HEK293T (cell line): ENCODE results near the gene COQ10B.

Experiments used
- CTCF ChIA-PET: fragments of 350-600 bp; formaldehyde crosslinking; extraction: SDS; loops from one replicate; lab custom pipeline; 2021; ENCODE audit warnings: antibody characterized with exemption, inconsistent platforms; lab: Yijun Ruan, JAX
- POLR2A ChIA-PET: fragments of 350-600 bp; formaldehyde crosslinking; extraction: SDS; loops from one replicate; lab custom pipeline; 2020; ENCODE audit warnings: antibody characterized with exemption, inconsistent platforms; lab: Yijun Ruan, JAX
- DNase-seq: peaks from one replicate; pipeline ENCODE4 v3.0.0; 2012; ENCODE audit warnings: mixed read lengths; ENCODE audit errors: extremely low spot score
- ARNT ChIP-seq: fragments of 450-650 bp; IDR thresholded peaks from 2 replicates; pipeline ENCODE4 v1.6.1; 2017; ENCODE audit warnings: mild to moderate bottlenecking
- BHLHE40 ChIP-seq: fragments of 450-650 bp; IDR thresholded peaks from 2 replicates; pipeline ENCODE4 v1.6.1; 2016; ENCODE audit warnings: mild to moderate bottlenecking, moderate library complexity, borderline replicate concordance
- CTBP1 ChIP-seq: fragments of 450-650 bp; IDR thresholded peaks from 2 replicates; pipeline ENCODE4 v1.6.1; 2016; ENCODE audit warnings: borderline replicate concordance
- ELF4 ChIP-seq: fragments of 450-650 bp; IDR thresholded peaks from 2 replicates; pipeline ENCODE4 v1.6.1; 2017; ENCODE audit warnings: antibody characterized with exemption
- FOXA1 ChIP-seq: fragments of 450-650 bp; IDR thresholded peaks from 2 replicates; pipeline ENCODE4 v1.6.1; 2016; ENCODE audit warnings: mild to moderate bottlenecking
- FOXK2 ChIP-seq: fragments of 450-650 bp; IDR thresholded peaks from 2 replicates; pipeline ENCODE4 v1.6.1; 2016; ENCODE audit warnings: mild to moderate bottlenecking
- FOXM1 ChIP-seq: fragments of 450-650 bp; IDR thresholded peaks from 2 replicates; pipeline ENCODE4 v1.6.1; 2017; ENCODE audit warnings: mild to moderate bottlenecking, borderline replicate concordance
- HDGF ChIP-seq: fragments of 450-650 bp; IDR thresholded peaks from 2 replicates; pipeline ENCODE4 v1.6.1; 2017; ENCODE audit warnings: antibody characterized with exemption, borderline replicate concordance
- L3MBTL2 ChIP-seq: fragments of 450-650 bp; conservative IDR thresholded peaks from 2 replicates; pipeline ENCODE4 v1.6.1; 2016; ENCODE audit warnings: mild to moderate bottlenecking
- LEF1 ChIP-seq: fragments of 450-650 bp; IDR thresholded peaks from 2 replicates; pipeline ENCODE4 v1.6.1; 2017; ENCODE audit warnings: mild to moderate bottlenecking, borderline replicate concordance
- NFRKB ChIP-seq: fragments of 450-650 bp; IDR thresholded peaks from 2 replicates; pipeline ENCODE4 v1.6.1; 2016; ENCODE audit warnings: mild to moderate bottlenecking, moderate library complexity
- SP1 ChIP-seq: fragments of 450-650 bp; IDR thresholded peaks from 2 replicates; pipeline ENCODE4 v1.6.1; 2017
- SUZ12 ChIP-seq: fragments of 450-650 bp; IDR thresholded peaks from 2 replicates; pipeline ENCODE4 v1.6.1; 2016; ENCODE audit warnings: mild to moderate bottlenecking
- TARDBP ChIP-seq: fragments of 450-650 bp; IDR thresholded peaks from 2 replicates; pipeline ENCODE4 v1.6.1; 2016
- ZNF384 ChIP-seq: fragments of 450-650 bp; IDR thresholded peaks from 2 replicates; pipeline ENCODE4 v1.6.1; 2016
- TF ChIP-seq, protein P1 (sequence below): fragments of 450-650 bp; IDR thresholded peaks from 2 replicates; pipeline ENCODE4 v1.6.1; 2016

Gene COQ10B

DNA sequence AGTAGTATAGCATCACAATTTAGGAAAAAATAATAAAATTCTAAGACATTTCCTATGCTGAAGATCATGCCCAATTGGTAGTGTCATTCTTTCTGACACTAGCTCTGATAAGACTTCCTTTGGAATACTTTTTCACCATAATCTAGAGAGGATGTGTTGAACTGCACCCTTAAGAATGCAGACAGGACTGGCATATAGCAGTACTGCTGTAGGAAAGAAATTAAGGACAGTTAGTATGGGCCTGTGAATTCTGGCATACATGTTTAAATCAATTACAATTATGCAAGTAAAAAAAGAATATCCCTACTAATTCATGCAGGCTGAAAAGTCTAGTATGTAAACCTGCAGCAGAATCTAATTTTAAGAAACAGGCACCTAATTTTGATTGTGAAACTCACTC lies 33.9 kb upstream of the COQ10B start:
- TF ChIP-seq BHLHE40 (no peak), ARNT (no peak), FOXK2 (no peak), FOXM1 (no peak), NFRKB (no peak), TARDBP (no peak), ELF4 (no peak), SP1 (no peak), HDGF (no peak), LEF1 (no peak), ZNF384 (no peak), L3MBTL2 (no peak), FOXA1 (no peak), SUZ12 (no peak), CTBP1 (no peak)
- TF ChIP-seq, protein P1, sequence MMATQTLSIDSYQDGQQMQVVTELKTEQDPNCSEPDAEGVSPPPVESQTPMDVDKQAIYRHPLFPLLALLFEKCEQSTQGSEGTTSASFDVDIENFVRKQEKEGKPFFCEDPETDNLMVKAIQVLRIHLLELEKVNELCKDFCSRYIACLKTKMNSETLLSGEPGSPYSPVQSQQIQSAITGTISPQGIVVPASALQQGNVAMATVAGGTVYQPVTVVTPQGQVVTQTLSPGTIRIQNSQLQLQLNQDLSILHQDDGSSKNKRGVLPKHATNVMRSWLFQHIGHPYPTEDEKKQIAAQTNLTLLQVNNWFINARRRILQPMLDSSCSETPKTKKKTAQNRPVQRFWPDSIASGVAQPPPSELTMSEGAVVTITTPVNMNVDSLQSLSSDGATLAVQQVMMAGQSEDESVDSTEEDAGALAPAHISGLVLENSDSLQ = no peak
- no peak for DNase-seq
- ChIA-PET CTCF (no interaction called here), POLR2A (no interaction called here)

DNA sequence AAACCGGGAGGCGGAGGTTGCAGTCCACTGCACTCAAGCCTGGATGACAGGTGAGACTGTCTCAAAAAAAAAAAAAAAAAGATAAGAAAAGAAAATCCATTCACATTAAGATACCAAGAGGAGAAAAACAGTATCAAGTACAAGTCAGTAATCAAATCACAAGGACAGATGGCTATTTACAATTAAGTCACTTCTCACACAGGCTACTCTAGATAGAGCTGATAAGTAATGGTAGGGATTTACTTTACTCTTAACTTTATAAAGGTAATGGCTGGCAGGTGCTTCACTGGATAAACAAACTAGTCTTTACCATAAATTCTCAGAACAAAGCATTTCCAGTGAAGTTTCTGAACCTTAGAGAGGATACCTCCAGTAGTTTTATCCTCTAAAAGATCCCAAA lies 30.0 kb upstream of the COQ10B start:
- no peak for TF ChIP-seq FOXA1
- no peak for TF ChIP-seq L3MBTL2
- TF ChIP-seq ARNT = no peak
- no peak for TF ChIP-seq BHLHE40
- TF ChIP-seq, protein P1 = no peak
- no peak for TF ChIP-seq NFRKB
- TF ChIP-seq LEF1 = no peak
- no peak for TF ChIP-seq FOXM1
- TF ChIP-seq FOXK2 = no peak
- TF ChIP-seq SP1 = no peak
- TF ChIP-seq SUZ12 = no peak
- TF ChIP-seq ZNF384 = no peak
- no peak for TF ChIP-seq HDGF
- TF ChIP-seq ELF4 = no peak
- no peak for TF ChIP-seq TARDBP
- TF ChIP-seq CTBP1 = no peak
- CTCF ChIA-PET = interaction anchor here (0.6 to 0.7 kb wide), 2 partner anchors 12 to 246 kb away, joined by 3 read pairs; no protein-coding TSS in a partner anchor
- no peak for DNase-seq
- POLR2A ChIA-PET = interaction anchor here (2.4 kb wide), 1 partner anchor 12 kb away, joined by 9 read pairs; the partner anchor contains the start of gene SF3B1

DNA sequence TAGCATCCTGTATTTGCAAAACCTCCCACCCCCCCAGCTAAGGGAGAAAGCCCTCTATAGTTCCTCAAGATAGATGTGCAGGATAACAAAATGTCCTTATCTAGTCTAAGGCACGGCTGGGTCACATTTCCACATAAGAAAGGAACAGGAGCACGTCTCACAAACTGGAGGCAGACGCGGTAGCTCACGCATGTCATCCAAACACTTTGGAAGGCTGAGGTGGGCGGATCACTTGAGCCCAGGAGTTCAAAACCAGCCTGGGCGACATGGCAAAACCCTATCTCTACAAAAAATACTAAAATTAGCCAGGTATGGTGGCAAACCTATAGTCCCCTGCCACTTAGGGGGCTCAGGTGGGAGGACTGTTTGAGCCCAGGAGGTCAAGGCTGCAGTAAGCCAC lies 27.8 kb upstream of the COQ10B start:
- POLR2A ChIA-PET = interaction anchor here (1.0 kb wide), 1 partner anchor 9 kb away, joined by 4 read pairs; the partner anchor contains the start of gene SF3B1

DNA sequence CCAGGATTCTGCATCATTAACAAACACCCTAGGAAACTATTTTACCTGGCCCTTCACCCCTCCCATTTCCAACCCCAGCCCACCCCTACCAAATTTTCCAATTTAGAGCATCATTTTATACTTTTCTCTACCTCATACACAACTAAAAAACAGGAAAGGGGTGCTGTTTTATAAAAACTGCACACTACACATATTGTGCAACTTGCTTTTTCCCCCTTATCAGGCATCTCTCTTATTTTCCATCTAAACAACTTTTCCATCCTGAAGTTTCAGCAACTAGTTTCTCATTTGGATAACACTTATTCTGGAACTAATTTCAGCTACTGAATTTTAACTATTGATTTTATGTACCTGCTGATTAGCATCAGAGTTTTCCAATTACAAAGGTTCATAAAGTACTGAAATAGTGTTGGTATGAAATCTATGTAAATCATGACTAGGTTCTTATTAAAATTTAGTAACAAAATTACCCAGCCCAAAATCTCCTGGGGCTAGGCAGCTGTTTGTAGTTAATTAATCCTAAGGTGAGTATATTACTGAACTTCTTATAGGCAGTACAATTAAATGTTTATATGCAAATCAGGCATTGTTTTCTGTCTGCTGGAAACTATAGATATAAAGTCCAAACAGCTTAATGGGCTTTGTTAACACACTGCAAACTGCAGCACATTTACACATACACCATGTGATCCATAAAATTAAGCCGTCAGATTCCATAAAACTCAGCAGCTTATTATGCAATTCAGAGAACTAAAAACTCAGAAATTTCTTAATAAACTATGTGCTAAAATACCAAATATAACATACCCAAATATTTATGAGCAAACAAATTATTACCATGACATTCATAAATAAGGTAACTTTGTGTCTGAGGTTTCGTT lies 26.4 kb upstream of the COQ10B start:
- POLR2A ChIA-PET = no interaction called here
- TF ChIP-seq HDGF (no peak), FOXM1 (no peak), FOXA1 (no peak), L3MBTL2 (no peak), BHLHE40 (no peak), ARNT (no peak), NFRKB (no peak), CTBP1 (no peak), TARDBP (no peak)
- TF ChIP-seq, protein P1 = no peak
- DNase-seq = no peak
- CTCF ChIA-PET = no interaction called here

More for the DNA sequence above, 27.8 kb upstream of the COQ10B start:
- no peak for DNase-seq
- CTCF ChIA-PET = no interaction called here
- TF ChIP-seq FOXM1 = no peak

DNA sequence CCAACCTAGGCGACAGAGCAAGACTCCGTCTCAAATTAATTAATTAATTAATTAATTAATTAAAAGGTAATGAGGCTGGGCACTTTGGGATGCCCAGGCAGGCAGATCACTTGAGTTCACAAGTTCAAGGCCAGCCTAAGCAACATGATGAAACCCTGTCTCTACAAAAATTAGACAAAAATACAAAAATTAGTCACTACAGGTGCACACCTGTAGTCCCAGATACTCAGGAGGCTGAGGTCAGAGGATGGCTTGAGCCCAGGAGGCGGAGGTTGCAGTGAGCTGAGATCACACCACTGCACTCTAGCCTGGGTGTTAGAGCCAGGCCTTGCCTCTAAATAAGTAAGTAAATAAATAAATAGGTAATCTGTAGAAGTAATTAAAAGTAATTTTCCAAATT lies 25.4 kb upstream of the COQ10B start:
- no peak for DNase-seq
- CTCF ChIA-PET = no interaction called here
- TF ChIP-seq SUZ12 = no peak
- no peak for TF ChIP-seq ARNT
- no peak for TF ChIP-seq LEF1
- TF ChIP-seq ZNF384 = no peak
- no peak for TF ChIP-seq ELF4
- no peak for TF ChIP-seq FOXK2
- TF ChIP-seq FOXA1 = no peak
- TF ChIP-seq BHLHE40 = no peak
- no peak for TF ChIP-seq L3MBTL2
- no peak for TF ChIP-seq HDGF
- TF ChIP-seq TARDBP = no peak
- TF ChIP-seq, protein P1 = no peak
- TF ChIP-seq CTBP1 = no peak
- no peak for TF ChIP-seq NFRKB
- no peak for TF ChIP-seq SP1
- no peak for TF ChIP-seq FOXM1
- POLR2A ChIA-PET = no interaction called here
